Calu3 (cell line): ENCODE data around the gene DYNC1I1. TPM values are rescaled to one million over a fixed set of nuclear protein-coding genes. Genes with fewer than 3 reads are reported as not detected.

Experiments used
- BruUV-seq: library from RNA; stranded (reverse); fragments of 400-500 nt; replicated peaks from 2 replicates; lab custom pipeline; 2021; lab: Mats Ljungman, UMichigan
- CTCF ChIA-PET: fragments of 300-600 bp; sonication (Branson Sonifier 250); formaldehyde crosslinking; loops from one replicate; lab custom pipeline; 2022; ENCODE audit warnings: antibody characterized with exemption; lab: Charles Lee
- DNase-seq: peaks from one replicate; pipeline ENCODE4 v3.0.0; 2022
- H3K27ac Mint-ChIP-seq: one replicate; pipeline ENCODE4 v1.8.0; 2022; ENCODE audit warnings: mixed read lengths; ENCODE audit not compliant: unreplicated experiment
- H3K27me3 Mint-ChIP-seq: one replicate; pipeline ENCODE4 v1.8.0; 2022; ENCODE audit warnings: mixed read lengths; ENCODE audit not compliant: unreplicated experiment
- H3K36me3 Mint-ChIP-seq: one replicate; pipeline ENCODE4 v1.8.0; 2022; ENCODE audit warnings: mild to moderate bottlenecking, moderate library complexity, mixed read lengths; ENCODE audit not compliant: insufficient read depth, unreplicated experiment
- H3K4me1 Mint-ChIP-seq: one replicate; pipeline ENCODE4 v1.8.0; 2022; ENCODE audit warnings: mild to moderate bottlenecking, low read depth, mixed read lengths; ENCODE audit not compliant: unreplicated experiment
- H3K4me3 Mint-ChIP-seq: one replicate; pipeline ENCODE4 v1.8.0; 2022; ENCODE audit warnings: mild to moderate bottlenecking, low read depth, moderate library complexity, mixed read lengths; ENCODE audit not compliant: unreplicated experiment
- H3K9me3 Mint-ChIP-seq: one replicate; pipeline ENCODE4 v1.8.0; 2022; ENCODE audit warnings: low read depth, mixed read lengths; ENCODE audit not compliant: unreplicated experiment
- CTCF ChIP-seq: fragments of 200-600 bp; IDR thresholded peaks from one replicate; pipeline ENCODE4 v1.8.0; 2022; ENCODE audit warnings: antibody characterized with exemption; ENCODE audit not compliant: unreplicated experiment
- intact Hi-C: fragments of 100-400 bp; cut with micrococcal nuclease; formaldehyde crosslinking; loops from one replicate; pipeline ENCODE4 v1.10.0; 2022; ENCODE audit not compliant: unreplicated experiment
- total RNA-seq: library from RNA; stranded (reverse); gene quantifications from 2 replicates; pipeline ENCODE4 v1.2.3, GENCODE V29; 2022

Gene DYNC1I1
- total RNA-seq, 1 experiment from 2014 or later = 0.73 TPM

- no peak for TF ChIP-seq CTCF
- Mint-ChIP-seq H3K27me3 (no peaks in the 10 kb centered on the region), H3K27ac (no peak overlapping the region), H3K9me3 (no peaks in the 10 kb centered on the region), H3K4me3 (peak overlapping the region; percentile 72), H3K4me1 (peaks cover 16% of the 10 kb centered on the region), H3K36me3 (peaks cover 9% of the 10 kb centered on the region)
- BruUV-seq = no TSS peak
- CTCF ChIA-PET = interaction anchor here (0.6 to 0.7 kb wide), 3 partner anchors 9 to 129 kb away, joined by 3 to 4 read pairs (median 3); no protein-coding TSS in a partner anchor
- DNase-seq = no peak
- intact Hi-C loops = loop anchor here (10.0 kb wide), 1 partner anchor 338 kb away; no protein-coding TSS in a partner anchor
Measured at GRCh38 chr7:96076350-96076707, 304.0 kb downstream of the DYNC1I1 start.

- Mint-ChIP-seq H3K9me3 (no peaks in the 10 kb centered on the region), H3K27me3 (no peaks in the 10 kb centered on the region), H3K4me1 (peaks cover 15% of the 10 kb centered on the region), H3K4me3 (no peak overlapping the region), H3K27ac (no peak overlapping the region), H3K36me3 (peaks cover 9% of the 10 kb centered on the region)
- no peak for DNase-seq
- intact Hi-C loops = loop anchor here (10.0 kb wide), 1 partner anchor 235 kb away; no protein-coding TSS in a partner anchor
- TF ChIP-seq CTCF = no peak
- CTCF ChIA-PET = no interaction called here
- no TSS peak for BruUV-seq
Measured at GRCh38 chr7:96080027-96080426, 307.7 kb downstream of the DYNC1I1 start.

- BruUV-seq = no TSS peak
- H3K9me3 Mint-ChIP-seq = no peaks in the 10 kb centered on the region
- DNase-seq = peak; percentile 9
- intact Hi-C loops = loop anchor here (2.0 to 10.0 kb wide), 2 partner anchors 50 to 230 kb away; no protein-coding TSS in a partner anchor
- no peaks in the 10 kb centered on the region for H3K36me3 Mint-ChIP-seq
- peaks cover 23% of the 10 kb centered on the region for H3K4me1 Mint-ChIP-seq
- no peaks in the 10 kb centered on the region for H3K27me3 Mint-ChIP-seq
- no peak for TF ChIP-seq CTCF
- H3K4me3 Mint-ChIP-seq = peak overlapping the region; percentile 33
- CTCF ChIA-PET = interaction anchor here (0.6 kb wide), 2 partner anchors 8 to 19 kb away, joined by 3 to 4 read pairs; no protein-coding TSS in a partner anchor
- peak overlapping the region; percentile 73 for H3K27ac Mint-ChIP-seq
Measured at GRCh38 chr7:96084881-96085553, 312.7 kb downstream of the DYNC1I1 start.

GRCh38 chr7:96085953-96086352 lies 313.6 kb downstream of the DYNC1I1 start:
- no peak for DNase-seq
- no TSS peak for BruUV-seq

More at GRCh38 chr7:96085953-96086352, 313.6 kb downstream of the DYNC1I1 start:
- Mint-ChIP-seq H3K9me3 (no peaks in the 10 kb centered on the region), H3K4me1 (peaks cover 19% of the 10 kb centered on the region), H3K4me3 (no peak overlapping the region), H3K27ac (peak overlapping the region; percentile 66), H3K36me3 (no peaks in the 10 kb centered on the region), H3K27me3 (no peaks in the 10 kb centered on the region)
- CTCF ChIA-PET = no interaction called here
- TF ChIP-seq CTCF = no peak
- intact Hi-C loops = loop anchor here (2.0 to 10.0 kb wide), 2 partner anchors 49 to 229 kb away; no protein-coding TSS in a partner anchor
